Stimulated activated CD8-positive, alpha-beta memory T cell treated with anti-CD3 and anti-CD28 coated beads, Interleukin-15, amount 100 ng/mL, for 24 hours (primary cell): ENCODE data around the gene GPR162.

Source experiments
- DNase-seq: peaks from one replicate; pipeline ENCODE4 v3.0.0-alpha.2; 2020; ENCODE audit warnings: low read depth

Gene GPR162

GRCh38 chr12:6837370-6838060 lies 15.9 kb downstream of the GPR162 start:
- no peak for DNase-seq

GRCh38 chr12:6838854-6839253 lies 17.2 kb downstream of the GPR162 start:
- no peak for DNase-seq

GRCh38 chr12:6839482-6840201 lies 18.0 kb downstream of the GPR162 start:
- no peak for DNase-seq

- DNase-seq = no peak
Observed at GRCh38 chr12:6840330-6840729, 18.7 kb downstream of the GPR162 start.

- DNase-seq = no peak
Observed at GRCh38 chr12:6840761-6841515, 19.3 kb downstream of the GPR162 start, which contains the start of gene GNB3. TSS of gene GNB3 (plus strand) at chr12:6840925. CDS start at chr12:6841288, 363 bp downstream.

GRCh38 chr12:6842075-6842474 lies 20.5 kb downstream of the GPR162 start:
- DNase-seq = no peak

- DNase-seq = no peak
Observed at GRCh38 chr12:6843118-6843902, 21.7 kb downstream of the GPR162 start.

- no peak for DNase-seq
Observed at GRCh38 chr12:6845395-6845794, 23.8 kb downstream of the GPR162 start.

GRCh38 chr12:6846316-6846869 lies 24.8 kb downstream of the GPR162 start:
- DNase-seq = no peak

- DNase-seq = no peak
Observed at GRCh38 chr12:6847676-6848075, 26.1 kb downstream of the GPR162 start.

GRCh38 chr12:6849427-6849826 lies 27.8 kb downstream of the GPR162 start:
- no peak for DNase-seq

- DNase-seq = no peak
Observed at GRCh38 chr12:6849976-6850560, 28.4 kb downstream of the GPR162 start.

- DNase-seq = no peak
Observed at GRCh38 chr12:6850796-6851152, 29.2 kb downstream of the GPR162 start.

- peak; percentile 75 for DNase-seq
Observed at GRCh38 chr12:6851153-6851920, 29.7 kb downstream of the GPR162 start, which contains the start of gene CDCA3. TSS of gene CDCA3 (minus strand) at chr12:6851286. CDS start at chr12:6850952, 334 bp downstream.

GRCh38 chr12:6851921-6852650 lies 30.5 kb downstream of the GPR162 start, which contains the start of gene USP5:
TSS of gene USP5 (plus strand) at chr12:6852150. CDS start at chr12:6852180, 30 bp downstream.
- DNase-seq = peak; percentile 88

GRCh38 chr12:6852651-6853354 lies 31.2 kb downstream of the GPR162 start:
- no peak for DNase-seq

- no peak for DNase-seq
Observed at GRCh38 chr12:6853626-6854025, 32.0 kb downstream of the GPR162 start.

- no peak for DNase-seq
Observed at GRCh38 chr12:6854036-6854435, 32.4 kb downstream of the GPR162 start.

- DNase-seq = no peak
Observed at GRCh38 chr12:6855322-6855721, 33.7 kb downstream of the GPR162 start.
